CD4-positive, alpha-beta T cell treated with Interleukin-1 beta for 1 hour (primary cell): ENCODE data around the gene DAZAP1.

Experiments
- DNase-seq, 2 donors: peaks; one replicate each; pipeline ENCODE4 v3.0.0-alpha.2; 2020 to 2022

DAZAP1 gene

DNA sequence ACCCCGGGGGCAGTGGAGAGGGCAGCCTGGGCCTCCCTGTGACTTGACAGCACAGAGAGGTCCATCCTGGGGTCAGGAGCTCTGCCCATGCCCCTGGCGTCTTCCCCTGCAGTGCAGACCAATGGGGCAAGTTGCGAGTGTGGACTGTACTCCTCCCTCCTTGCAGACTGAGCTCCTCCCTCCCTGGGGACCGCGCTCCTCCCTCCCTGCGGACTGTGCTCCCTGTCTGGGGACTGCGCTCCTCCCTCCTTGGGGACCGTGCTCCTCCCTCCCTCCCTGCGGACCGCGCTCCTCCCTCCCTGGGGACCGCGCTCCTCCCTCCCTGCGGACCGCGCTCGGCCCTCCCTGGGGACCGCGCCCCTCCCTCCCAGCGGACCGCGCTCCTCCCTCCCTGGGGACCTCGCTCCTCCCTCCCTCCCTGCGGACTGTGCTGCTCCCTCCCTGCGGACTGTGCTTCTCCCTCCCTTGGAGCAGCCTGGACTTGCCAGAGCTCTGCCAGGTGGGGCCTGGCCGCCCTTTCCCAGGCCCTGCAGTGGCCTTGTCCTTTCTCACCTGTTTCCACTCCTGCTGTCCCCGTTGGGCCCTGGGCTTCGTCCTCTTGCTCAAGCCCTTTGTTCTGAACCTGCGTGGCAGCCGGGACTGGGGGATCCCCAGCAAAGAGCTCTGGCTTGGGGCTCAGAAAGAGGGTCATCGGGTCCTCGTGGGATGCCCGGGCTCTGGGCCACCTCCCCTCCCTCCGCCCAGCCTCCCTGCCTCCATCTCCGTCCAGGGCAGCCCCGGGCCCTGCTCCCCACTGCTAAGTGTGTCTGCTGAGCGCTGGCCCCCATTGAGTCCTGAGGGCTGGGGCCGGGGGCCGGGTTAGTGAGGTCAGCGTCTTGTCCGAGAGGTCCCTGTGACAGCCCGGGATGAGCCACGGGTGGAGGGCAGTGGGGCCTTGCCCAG, 12.9 kb upstream of the DAZAP1 start:
- no peak for DNase-seq

DNA sequence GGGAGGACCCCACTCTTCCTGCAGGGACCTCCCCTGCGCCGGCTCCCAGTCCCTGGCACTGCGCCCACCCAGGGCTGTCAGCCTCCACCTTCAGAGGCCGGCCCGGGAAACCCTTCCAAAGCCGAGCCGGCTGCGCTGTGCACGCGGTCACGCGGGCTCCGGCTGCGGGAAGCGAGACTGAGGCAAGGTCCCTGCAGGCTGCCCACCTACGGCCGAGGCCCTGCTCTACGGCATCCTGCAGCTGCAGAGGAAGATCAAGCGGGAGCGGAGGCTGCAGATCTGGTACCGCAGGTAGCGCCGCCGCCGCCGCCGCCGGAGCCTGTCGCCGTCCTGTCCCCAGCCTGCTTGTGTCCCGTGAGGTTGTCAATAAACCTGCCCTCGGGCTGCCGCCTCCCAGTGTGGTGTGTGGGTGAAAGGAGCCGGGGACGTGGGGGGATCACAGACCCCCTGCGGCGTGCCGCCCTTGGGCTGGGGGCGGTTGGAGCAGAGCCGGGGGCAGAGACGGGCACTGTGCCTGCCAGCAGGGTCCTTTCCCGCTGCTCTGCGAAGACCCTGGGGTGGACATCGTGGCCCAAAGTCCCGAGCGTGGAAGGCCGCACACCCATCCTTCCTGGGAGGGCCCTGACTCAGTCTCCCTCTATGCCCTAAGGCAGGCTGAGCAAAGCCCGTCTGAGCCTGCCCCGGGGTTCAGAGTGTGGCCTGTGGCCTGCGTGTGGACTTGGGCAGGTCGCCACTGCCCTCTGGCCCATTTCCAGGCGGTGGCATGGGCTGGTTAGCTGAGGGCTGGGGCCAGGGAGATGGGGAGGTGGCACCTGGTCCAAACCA, 12.0 kb upstream of the DAZAP1 start:
- DNase-seq: no peak

DNA sequence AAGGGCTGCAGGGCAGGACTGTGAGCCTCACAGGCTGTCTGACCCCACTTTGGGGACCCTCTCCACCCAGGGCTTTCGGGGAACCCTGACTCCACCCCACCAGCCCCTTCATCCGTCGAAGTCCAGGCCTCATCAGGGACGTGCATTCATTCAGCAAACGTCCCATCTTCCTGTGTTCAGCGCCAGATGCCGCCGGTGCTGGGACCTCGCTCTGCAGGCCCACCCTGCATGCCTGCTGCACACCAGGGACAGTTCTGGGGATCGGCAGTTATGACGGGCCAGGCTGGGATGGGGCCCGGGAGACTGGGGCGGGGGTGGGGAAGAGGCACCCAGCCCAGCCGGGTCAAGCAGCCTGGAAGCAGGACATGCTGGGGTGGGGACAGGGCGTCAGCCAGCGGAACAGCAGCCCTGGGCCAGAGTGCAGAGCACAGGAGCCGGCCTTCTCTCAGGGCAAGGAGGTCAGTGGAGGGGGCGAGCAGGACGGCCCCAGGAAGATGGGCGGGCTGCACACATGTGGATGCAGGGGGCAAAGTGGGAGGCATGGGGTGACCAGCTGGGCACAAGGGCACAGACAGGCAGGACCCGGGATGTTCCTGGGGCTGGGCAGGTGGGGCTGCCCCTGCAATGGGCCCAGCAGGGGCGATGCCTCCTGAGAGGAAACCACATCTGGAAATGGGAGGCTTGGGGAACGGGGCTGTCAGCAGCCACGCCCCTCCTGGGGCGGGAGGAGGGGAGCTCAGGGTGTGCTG, 11.2 kb upstream of the DAZAP1 start:
- no peak for DNase-seq

DNA sequence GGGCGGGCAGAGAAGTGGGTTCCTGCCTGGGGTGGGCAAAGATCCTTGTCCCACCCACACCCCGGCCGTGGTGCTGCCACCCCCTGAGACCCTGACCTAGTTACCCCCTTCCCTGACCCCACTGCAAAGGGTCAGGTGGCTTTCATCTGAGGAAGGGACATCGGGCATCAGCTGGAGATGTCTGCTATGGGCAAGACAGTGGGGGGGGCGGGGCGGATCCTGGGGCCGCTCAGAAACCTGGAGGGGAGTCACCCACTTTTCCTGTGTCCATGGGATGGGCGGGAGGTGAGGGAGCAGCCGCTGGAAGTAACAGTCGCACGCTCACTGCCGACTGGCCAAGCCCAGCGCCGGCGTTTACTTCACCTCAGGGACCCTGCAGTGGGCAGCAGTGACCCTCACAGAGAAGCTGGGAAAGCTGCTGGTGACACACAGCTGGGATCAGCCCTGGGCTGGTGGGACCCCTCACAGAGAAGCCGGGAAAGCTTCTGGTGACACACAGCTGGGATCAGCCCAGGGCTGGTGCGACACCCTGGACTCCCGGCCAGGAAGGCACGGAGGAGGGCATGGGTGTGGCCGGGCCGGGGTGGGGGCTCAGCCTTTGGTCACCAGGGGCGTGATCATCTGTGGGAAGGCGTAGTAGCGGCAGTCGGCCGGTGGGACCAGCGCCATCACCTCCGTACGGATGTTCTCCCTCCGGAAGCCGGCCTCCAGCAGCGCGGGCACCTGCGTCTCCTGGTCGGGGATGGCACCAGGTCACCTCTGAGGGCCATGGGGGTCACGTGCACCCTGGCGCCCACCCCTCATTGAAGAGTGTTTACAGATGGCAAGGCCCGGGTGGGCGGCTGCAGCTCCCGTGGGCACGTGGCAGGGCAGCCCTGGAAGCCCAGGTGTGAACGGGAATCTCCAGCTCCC, 10.4 kb upstream of the DAZAP1 start:
- no peak for DNase-seq

DNA sequence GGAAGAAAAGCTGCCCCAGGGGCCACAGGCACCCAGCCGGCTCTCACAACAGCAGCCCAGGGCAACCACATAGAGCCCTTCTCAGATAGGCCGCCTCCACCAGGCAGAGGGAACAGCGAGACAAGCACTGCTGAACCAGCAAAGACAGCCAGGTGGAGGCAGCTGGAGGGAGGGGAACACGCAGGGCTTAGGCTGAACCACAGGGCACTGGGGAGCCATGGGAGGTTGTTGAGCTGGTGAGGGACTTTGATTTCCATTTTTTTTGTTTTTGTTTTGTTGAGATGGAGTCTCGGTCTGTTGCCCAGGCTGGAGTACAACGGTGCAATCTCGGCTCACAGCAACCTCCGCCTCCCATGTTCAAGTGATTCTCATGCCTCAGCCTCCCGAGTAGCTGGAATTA, 9.5 kb upstream of the DAZAP1 start:
- no peak for DNase-seq

DNA sequence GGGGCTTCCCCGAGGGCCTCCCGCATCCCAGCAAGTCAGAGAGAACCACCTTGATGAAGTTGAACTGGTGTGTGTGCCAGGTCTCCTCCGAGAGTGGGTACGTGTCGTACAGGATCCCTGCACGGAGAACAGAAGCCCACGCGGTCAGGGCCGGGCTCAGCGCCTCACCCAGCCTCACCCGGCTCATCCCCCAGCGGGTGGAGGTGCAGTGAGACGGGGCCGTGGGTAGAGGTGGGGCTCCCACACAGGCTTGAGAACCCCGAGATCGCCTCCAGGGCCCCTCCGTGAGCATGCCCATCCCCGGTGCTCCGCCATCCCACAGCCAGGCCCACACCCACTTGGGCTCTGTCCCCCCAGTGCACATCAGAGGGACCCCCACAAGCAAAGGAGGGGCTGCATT, 8.3 kb upstream of the DAZAP1 start:
- no peak for DNase-seq

DNA sequence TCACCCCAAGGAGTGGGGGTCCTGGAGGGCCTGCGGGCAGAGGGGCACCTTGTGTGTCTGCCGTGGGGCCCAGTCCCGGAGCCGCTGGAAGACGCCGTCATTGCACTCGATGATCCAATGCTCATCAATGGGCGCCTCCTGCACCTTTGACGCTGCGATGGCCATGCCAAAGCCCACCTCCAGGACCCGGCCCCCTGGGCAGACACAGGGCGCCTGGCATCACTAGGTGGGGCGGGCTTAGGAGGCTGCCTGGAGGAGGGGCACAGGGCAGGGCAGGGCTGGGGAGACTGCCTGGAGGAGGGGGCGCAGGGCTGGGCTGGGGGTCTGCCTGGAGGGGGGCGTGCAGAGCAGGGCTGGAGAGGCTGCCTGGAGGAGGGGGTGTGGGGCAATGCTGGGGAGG, 7.6 kb upstream of the DAZAP1 start:
- no peak for DNase-seq

DNA sequence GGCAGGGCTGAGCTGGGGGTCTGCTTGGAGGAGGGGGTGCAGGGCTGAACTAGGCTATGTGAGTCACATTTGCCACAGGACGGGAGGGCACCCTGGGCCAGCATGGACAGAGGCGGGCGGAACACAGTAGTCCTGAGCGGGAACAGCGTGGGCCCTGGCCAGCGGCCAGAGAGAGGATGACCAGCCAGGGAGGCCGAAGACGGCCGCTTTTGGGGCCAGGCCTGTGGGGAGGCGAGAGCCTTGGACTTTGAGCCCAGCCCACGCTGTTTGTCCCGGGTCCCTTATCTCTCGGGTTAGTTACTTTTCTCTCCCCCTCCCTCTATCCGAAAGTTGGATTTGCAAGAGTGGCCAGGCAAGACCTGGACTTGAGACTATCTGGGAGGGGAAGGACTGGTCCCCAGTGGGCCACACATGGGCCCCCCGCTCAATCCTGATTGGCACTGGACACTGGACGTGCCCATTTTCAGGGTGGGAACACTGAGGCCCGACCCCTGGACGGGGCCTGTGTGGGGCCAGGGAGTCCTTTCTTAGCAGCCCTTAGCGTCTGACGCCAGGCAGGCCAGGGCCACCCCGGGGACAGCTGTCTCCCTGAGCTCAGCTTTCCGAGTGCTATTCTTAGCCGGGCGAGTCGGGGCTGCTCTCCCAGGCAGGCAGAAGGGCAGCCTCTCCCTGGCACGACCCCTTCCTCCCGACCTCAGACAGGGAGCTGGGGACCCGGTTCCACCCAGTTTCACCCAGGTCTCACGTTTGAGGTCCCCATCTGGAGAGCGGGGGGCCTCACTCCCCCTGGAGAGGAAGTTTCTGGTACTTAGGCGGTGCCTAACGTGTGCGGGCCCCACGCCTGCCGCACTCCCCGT, 6.9 kb upstream of the DAZAP1 start:
- DNase-seq: no peak

DNA sequence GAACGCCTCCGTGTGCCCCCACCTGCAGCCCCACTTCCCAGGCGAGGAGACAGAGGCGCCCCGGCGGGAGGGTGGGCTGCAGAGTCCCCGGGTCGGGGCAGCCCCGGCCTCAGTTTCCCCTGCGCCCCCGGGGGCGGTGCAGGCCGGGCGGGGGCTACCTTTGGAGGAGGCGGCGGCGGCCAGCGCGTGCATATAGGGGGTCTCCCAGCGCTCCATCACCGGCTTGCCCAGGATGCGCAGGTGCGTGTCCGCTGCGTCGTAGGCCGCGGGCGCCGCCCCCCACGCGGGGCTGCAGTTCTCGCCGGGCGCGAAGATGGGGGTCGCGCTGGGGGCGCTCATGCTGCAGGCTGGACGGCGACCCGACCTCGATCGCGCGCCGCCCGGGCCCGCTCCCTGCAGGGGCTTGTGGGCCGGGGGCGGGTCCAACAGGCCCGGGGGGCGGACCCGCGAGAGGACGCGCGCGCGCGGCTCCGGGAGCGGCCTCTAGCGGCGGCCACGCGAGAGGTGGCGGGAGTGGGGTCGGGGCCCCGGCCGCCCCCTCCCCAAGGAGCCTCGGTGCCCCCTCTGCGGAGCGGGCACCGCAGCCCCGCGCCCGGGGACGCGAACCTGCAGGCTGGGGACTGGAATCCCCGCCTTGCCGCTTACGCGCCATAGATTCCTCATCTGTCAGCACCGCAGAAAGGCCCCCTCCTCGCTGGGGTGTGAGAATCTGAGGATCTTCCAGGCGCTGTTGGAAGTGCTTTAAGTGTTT, 6.1 kb upstream of the DAZAP1 start, which contains the start of gene GAMT:
GAMT (minus strand) TSS at position 405 of the 751 bp plus-strand sequence; CDS start at position 339, 66 bp downstream.
- DNase-seq: peak; percentile 64 to 65

DNA sequence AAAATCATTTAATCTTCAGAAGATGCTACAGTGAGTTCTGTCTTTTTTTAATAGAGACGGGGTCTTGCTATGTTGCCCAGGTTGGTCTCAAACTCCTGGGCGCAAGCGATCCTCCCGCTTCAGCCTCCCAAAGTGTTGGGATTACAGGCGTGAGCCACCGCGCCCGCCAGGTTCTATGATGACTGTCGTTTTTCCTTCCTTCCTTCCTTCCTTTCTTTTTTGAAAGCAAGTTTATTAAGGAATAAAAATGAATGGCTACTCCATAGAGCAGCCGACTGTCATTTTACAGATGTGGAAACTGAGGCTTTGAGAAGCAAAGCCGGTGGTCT, 5.5 kb upstream of the DAZAP1 start:
- DNase-seq: no peak

DNA sequence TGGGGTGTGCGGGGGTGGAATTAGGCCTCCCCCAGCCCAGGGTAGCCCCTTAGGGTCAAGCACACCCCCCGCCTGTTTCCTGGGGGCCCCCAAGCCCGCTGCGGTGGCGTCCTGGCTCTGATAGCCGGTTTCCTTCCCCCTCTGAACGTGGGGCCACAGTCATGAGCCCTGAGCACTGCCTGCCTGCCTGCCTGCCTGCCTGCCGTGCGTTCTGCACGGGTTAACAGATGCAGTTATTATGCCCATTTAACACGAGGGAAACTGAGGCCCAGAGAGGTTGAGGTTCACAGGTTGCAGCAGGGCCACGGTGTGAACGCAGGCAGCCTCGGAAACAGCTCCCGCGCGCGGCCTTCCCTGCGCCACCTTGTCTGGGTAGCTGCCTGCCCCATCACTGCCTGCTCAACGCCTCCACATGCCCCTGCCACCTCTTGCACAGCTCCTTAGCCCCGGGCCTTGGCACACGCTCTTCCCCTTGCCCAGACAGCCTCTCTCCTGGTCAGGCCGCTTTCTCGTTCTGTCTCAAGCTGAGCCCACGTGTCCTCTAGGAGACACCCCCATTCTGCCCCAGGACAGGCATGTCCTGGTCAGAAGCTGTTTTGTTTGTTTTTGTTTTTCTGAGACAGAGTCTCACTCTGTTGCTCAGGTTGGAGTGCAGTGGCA, 4.8 kb upstream of the DAZAP1 start:
- no peak for DNase-seq

DNA sequence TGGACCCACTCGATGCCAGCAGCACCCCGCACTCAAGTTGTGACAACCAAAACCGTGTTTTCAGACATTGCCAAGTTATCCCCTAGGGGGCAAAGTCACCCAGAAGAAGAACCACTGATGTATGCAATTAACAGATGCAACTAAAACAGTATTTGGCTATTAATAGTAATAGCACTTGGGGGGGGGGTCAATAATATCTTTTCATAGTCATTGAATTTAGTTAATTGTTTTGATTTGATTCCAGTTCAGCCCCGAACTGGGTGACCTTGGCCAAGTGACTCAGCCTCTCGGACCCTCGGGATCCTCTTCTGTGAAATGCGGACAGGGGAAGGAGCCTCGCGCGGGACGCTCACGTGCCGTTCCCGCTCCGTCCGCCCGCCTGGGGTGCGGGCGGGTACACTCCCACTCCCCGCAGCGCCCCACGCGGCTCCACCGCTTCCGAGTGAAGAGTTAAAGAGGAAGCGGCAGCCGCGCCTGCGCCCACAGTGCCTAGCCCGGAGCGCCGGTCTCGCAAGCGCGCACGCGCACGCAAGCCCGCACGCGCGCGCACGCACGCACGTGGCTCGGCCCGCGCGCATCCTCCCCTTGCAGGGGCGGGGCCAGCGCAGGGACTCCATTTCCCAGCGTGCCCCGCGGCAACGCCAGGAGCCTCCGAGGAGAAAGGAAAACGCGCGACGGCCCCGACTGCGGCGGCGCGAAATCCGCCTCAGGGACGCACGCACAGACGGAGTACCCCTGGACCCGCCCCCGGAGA, 435 bp upstream of the DAZAP1 start:
- DNase-seq: peak; percentile 99 to 100

DNA sequence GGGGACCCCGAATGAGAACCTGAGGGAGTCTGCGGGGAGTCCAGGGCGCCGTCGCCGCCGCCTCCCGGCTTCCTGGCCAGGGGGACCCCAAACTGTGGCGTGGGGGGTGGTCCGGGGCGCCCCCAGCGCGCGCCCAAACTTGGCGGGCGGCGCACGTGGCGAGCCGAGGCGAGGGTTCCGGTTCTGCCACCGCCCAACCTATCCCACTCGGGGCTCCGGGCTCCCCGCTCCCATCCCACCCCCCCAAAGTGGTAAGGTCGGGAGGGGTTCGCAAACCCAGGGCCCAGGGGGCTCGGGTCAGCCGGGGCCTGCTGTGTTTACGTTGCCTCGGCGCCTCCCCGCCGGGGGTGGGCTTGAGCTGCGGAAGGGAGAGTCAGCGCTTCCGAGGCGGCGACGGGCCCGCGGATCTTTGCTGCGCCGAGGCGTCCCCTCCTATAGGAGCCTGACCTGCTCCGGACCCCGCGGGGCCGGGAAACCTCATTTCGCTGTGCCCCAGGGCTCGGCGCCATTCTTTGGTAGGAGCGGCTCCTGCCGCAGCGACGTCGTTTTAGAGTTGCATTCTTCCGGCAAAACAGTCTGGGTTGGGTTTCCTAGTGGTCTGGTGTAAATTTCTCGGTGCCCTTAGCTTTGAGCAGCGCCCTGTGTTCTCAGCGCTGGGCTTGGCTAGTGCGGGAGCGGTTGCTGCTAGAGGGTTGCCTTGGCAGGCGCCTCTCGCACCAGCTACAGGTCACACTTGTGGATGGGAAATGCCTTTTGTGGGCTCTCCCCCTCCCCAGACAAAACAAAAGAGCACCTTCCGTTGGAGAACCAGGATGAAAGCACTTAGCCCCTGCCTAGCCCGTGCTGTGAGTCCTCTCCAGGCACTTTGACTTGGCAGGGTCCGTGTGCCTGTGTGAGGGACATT, 1.2 kb downstream of the DAZAP1 start:
- peak; percentile 60 to 67 for DNase-seq

DNA sequence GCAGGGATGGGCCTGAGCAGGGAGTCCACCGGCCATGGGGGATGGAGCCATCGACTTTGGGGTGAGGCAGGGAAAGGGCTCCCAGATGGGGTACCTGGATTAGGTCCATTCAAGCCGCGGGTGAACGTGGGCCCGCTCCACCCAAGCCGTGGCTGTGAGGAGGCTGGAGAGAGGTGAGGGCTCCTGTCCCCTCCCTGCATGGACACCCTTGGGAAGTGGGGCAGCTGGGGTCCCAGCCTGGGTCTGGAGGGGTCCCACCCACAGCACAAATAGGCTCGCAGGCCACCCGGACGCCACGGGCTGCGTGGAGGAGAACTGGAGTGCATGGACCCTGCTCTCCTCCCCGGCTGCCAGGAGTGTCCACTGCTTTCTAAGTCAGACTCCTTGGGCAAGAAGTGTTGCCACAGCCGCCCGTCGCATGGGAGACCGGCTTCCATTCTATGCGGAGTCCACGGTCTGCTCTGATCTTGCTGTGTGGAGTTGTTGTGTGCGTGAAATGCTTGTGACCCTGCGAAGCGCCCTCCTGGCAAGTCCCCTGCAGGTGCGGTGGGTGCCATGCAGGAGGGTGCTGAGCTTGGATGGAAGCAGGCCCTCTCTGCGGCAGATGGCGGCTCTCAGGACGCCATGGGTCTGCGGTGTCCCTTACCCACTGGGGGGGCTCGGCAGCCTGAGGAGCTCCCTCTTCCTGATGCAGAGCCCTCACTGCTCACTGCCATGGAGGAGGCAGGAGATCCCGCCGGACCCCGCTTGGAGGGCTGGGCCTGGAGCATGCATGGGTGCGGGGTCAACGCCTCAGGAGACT, 2.0 kb downstream of the DAZAP1 start:
- DNase-seq: no peak

DNA sequence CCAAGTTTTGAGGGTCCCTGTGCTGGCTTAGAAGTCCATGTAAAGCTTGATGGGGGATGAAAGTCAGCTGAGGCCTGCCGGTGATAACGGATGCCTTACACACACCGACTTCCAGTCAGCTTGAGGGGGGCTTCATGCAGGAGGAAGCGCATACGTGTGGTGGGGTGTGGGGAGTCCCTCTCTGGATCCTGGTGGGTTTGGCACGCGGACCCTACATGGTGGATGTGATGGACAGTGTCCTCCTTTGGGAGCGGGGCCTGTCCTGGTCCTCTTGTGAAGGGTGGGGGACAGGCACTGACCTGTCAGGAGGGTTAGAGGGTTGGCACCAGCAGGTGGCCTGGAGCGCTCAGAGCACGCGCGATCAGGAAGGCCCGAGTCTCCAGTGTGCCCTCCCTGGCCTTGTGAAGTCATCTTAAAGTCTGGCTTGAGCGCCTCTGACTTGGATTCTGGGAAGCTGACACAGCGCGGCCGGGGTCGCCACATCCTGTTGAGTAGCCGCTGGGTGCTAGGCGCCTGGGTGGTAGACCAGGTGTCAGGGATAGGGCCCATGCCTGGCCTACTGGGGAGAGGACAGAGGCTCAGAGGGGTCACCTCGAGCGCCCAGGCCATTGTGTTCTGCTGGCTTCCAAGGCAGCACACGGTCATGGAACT, 2.9 kb downstream of the DAZAP1 start:
- DNase-seq: no peak

DNA sequence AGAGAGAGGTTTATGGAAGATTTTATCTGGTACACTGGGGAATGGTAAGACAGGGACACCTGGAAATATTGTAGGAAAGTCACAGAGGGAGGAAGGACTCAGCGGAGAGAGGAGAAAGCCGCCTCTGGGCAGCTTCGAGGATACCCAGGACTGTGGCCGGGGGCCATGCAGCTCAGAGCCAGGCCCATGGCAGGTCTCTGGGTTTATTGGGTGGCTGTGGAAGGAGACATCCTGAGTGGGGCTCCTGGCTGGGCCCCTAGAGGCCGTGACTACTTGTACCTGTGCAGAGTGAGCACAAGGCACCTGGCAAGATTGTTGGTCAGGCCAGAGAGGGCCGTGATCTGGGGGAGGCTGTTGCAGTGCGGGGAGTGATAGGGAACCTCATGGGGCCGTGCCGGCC, 3.4 kb downstream of the DAZAP1 start:
- DNase-seq: no peak
